HFFc6 (cell line): Measurements from ENCODE around the gene SETX. TPM values are rescaled to one million over a fixed set of nuclear protein-coding genes. Genes with fewer than 3 reads are reported as not detected.

Experiments used
- DNase-seq: peaks from one replicate; pipeline ENCODE4 v3.0.0-alpha.2; 2018
- H3K27ac Mint-ChIP-seq: 2 replicates; pipeline ENCODE4 v1.8.0; 2020; ENCODE audit warnings: mild to moderate bottlenecking, mixed read lengths
- H3K27me3 Mint-ChIP-seq: 2 replicates; pipeline ENCODE4 v1.8.0; 2021; ENCODE audit warnings: mild to moderate bottlenecking, moderate library complexity, mixed read lengths; ENCODE audit not compliant: insufficient read depth
- H3K36me3 Mint-ChIP-seq: 2 replicates; pipeline ENCODE4 v1.8.0; 2021; ENCODE audit warnings: low read depth, mixed read lengths
- H3K4me1 Mint-ChIP-seq: 2 replicates; pipeline ENCODE4 v1.8.0; 2020; ENCODE audit warnings: low read depth, mixed read lengths
- H3K4me3 Mint-ChIP-seq: 2 replicates; pipeline ENCODE4 v1.8.0; 2020; ENCODE audit warnings: mild to moderate bottlenecking, moderate library complexity, mixed read lengths
- H3K9me3 Mint-ChIP-seq: 2 replicates; pipeline ENCODE4 v1.8.0; 2020; ENCODE audit warnings: mild to moderate bottlenecking, mixed read lengths
- total RNA-seq, 6 experiments: library from RNA; stranded (reverse); fragmentation: NEBNext Ultra II Directional; extraction: Animal tissue kit (Norgen Biotek cat#: 25700); gene quantifications; 2 replicates in 1 of 6; 3 replicates in 5 of 6; pipeline ENCODE4 v1.2.3, GENCODE V29; 2021
- TF ChIP-seq, protein P1 (sequence below): fragments of 200-600 bp; sonication (generic); IDR thresholded peaks from 2 replicates; pipeline ENCODE4 v1.5.0; 2021; ENCODE audit warnings: antibody characterized with exemption, mild to moderate bottlenecking

The SETX gene
- total RNA-seq, 6 experiments from 2014 or later: 14.9 to 18.7 (median 17.7) TPM

DNA sequence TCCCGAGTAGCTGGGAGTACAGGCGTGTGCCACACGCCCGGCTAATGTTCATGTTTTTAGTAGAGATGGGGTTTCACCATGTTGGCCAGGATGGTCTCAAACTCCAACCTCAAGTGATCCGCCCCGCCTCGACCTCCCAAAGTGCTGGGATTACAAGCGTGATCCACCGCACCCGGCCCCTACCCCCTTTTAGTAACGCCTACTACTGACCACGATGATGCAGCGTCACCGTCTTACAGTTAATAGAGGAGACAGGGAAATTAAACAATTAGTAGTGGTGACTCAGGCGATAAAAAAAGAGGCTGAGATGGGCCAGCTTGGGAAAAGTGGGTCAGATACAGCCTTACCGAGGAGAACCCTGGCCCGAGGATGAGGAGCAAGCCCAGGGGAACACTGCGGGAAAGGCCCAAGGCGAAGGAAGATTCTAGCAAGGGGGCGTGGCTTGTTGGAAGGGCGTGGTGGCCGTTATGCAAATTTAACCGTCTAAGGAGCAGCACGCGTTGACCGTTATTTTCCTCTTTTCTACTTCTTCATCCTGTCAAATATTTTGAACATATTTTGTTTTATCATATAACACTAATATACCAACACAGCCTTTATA is 1.6 kb upstream of the SETX start:
- Mint-ChIP-seq H3K27ac (no peak overlapping the region), H3K4me3 (peak overlapping the region; percentile 36; the same call in 1 of the 2 replicates), H3K36me3 (peaks cover 28% of the 10 kb centered on the region), H3K27me3 (no peaks in the 10 kb centered on the region), H3K9me3 (no peaks in the 10 kb centered on the region), H3K4me1 (peaks cover 25% of the 10 kb centered on the region)
- TF ChIP-seq, protein P1, sequence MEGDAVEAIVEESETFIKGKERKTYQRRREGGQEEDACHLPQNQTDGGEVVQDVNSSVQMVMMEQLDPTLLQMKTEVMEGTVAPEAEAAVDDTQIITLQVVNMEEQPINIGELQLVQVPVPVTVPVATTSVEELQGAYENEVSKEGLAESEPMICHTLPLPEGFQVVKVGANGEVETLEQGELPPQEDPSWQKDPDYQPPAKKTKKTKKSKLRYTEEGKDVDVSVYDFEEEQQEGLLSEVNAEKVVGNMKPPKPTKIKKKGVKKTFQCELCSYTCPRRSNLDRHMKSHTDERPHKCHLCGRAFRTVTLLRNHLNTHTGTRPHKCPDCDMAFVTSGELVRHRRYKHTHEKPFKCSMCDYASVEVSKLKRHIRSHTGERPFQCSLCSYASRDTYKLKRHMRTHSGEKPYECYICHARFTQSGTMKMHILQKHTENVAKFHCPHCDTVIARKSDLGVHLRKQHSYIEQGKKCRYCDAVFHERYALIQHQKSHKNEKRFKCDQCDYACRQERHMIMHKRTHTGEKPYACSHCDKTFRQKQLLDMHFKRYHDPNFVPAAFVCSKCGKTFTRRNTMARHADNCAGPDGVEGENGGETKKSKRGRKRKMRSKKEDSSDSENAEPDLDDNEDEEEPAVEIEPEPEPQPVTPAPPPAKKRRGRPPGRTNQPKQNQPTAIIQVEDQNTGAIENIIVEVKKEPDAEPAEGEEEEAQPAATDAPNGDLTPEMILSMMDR: no peak
- no peak for DNase-seq

DNA sequence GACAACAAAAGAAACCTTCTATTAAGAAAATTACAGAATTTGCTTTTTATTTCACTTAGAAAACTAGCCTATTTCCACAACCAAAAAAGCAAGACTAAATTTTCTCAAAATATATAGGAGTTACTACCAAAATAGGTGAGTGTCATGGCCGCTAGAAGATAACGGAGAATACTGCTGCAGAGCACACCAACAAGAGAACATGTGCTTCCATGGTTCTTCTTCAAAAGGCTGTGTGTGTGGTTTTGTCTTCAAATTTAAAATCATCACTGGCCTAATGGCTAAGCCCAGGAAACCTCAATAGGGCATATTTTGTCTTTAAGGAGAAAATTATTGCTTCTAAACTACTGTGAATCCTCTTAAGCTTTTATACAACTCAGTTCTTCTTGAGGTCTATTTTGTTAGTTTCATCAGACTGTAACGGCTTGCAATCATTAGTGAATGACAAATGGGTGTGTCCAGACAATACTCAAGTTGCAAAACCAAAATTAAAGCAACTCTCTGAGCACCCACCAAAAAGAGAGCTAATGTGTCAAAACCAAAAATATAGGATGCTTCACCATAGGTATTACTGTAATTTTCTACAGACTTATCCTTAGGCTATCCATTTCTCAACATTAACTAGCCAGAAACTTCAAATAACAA is 3.3 kb downstream of the SETX start:
- Mint-ChIP-seq H3K9me3 (no peaks in the 10 kb centered on the region), H3K36me3 (peaks cover 36% of the 10 kb centered on the region), H3K27ac (no peak overlapping the region), H3K27me3 (no peaks in the 10 kb centered on the region), H3K4me3 (no peak overlapping the region; the same call in 1 of the 2 replicates), H3K4me1 (peaks cover 28% of the 10 kb centered on the region)
- TF ChIP-seq, protein P1: no peak
- no peak for DNase-seq

DNA sequence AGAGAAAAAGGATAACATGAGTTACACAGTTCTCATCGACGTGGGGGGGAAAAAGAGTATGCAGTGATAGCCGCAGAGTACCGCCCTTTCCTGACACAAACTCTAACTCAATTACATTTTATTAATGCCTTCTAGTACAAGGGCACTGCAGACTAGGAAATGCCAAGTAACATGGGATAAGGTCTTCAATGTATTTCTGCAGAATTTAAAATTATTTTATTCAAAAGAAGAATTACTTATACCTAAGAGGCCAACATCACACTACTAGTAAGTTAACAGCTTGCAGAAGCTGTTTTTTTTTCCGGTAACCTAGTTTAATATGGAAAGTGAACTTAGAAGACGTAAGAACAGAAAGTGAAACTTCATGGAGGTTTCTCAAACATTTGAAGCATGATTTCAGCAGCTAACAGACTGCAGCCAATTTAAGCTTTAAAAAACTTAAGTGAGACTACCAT is 3.9 kb downstream of the SETX start:
- H3K4me1 Mint-ChIP-seq: peaks cover 28% of the 10 kb centered on the region
- DNase-seq: no peak
- TF ChIP-seq, protein P1: no peak
- H3K36me3 Mint-ChIP-seq: peaks cover 38% of the 10 kb centered on the region
- H3K4me3 Mint-ChIP-seq: peak overlapping the region; percentile 15; the same call in 1 of the 2 replicates
- no peak overlapping the region for H3K27ac Mint-ChIP-seq
- H3K27me3 Mint-ChIP-seq: no peaks in the 10 kb centered on the region
- no peaks in the 10 kb centered on the region for H3K9me3 Mint-ChIP-seq

DNA sequence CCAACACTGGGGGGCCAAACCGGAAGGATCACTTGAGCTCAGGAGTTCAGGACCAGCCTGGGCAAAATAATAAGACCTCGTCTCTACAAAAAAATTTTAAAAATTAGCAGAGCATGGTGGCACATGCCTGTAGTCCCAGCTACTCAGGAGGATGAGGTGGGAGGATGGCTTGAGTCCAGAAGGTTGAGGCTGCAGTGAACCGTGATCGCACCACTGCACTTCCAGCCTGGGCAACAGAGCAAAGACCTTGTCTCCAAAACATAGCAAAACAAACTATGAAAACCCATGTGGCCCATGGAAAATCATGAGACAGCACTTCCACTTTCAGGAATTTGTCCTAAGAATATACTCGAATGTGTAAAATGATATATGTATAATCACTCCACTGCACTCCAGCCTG is 6.1 kb downstream of the SETX start:
- Mint-ChIP-seq H3K27ac (peak overlapping the region; percentile 9; the same call in 1 of the 2 replicates), H3K36me3 (peaks cover 39% of the 10 kb centered on the region), H3K4me3 (no peak overlapping the region), H3K9me3 (no peaks in the 10 kb centered on the region), H3K4me1 (peaks cover 24% of the 10 kb centered on the region), H3K27me3 (no peaks in the 10 kb centered on the region)
- no peak for DNase-seq
- TF ChIP-seq, protein P1: no peak

DNA sequence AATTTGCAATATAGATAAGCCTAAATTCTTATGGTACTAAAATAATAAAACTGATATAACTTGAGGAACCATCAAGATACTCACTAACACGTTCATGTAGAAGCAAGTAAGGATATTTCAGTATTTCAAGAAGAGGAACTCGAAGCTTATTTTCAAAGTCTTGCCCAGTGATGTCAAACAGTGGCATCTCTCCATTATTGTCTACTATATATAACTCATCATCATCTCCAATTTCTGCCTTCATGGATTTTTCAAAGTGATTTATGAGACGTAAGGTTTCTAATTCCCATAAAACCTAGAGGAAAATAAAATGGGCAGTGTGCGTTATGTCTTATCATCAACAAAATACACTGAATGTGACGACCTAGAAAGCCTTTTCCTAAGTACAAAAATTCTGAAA is 8.6 kb downstream of the SETX start:
- Mint-ChIP-seq H3K4me1 (peaks cover under 1% of the 10 kb centered on the region; the same call in 1 of the 2 replicates), H3K9me3 (no peaks in the 10 kb centered on the region), H3K4me3 (no peak overlapping the region), H3K36me3 (peaks cover 30% of the 10 kb centered on the region), H3K27ac (no peak overlapping the region), H3K27me3 (no peaks in the 10 kb centered on the region; the same call in 1 of the 2 replicates)
- TF ChIP-seq, protein P1: no peak
- no peak for DNase-seq
